Endothelial cell of umbilical vein (primary cell): Measurements from ENCODE around the gene DUT.

Experiments
- EZH2 ChIP-seq: IDR thresholded peaks from 2 replicates; pipeline ENCODE4 v1.6.1; 2012; ENCODE audit warnings: borderline replicate concordance, low read depth, mild to moderate bottlenecking, moderate library complexity, low read length, inconsistent platforms; ENCODE audit not compliant: severe bottlenecking
- FOS ChIP-seq: IDR thresholded peaks from 2 replicates; pipeline ENCODE4 v1.6.1; 2011; ENCODE audit warnings: mild to moderate bottlenecking, low read length, moderate library complexity, borderline replicate concordance; ENCODE audit not compliant: insufficient read depth
- GATA2 ChIP-seq: IDR thresholded peaks from 2 replicates; pipeline ENCODE4 v1.7.0; 2011; ENCODE audit warnings: low read depth, mild to moderate bottlenecking, moderate library complexity, mixed read lengths, low read length; ENCODE audit not compliant: insufficient read length, insufficient read depth
- JUN ChIP-seq: IDR thresholded peaks from 2 replicates; pipeline ENCODE4 v1.6.1; 2011; ENCODE audit warnings: borderline replicate concordance, low read depth; ENCODE audit not compliant: insufficient read length, insufficient read depth
- MYC ChIP-seq: IDR thresholded peaks from one replicate; pipeline ENCODE4 v1.6.1; 2011; ENCODE audit warnings: mild to moderate bottlenecking, low read depth, low read length
- POLR2A ChIP-seq: IDR thresholded peaks from 2 replicates; pipeline ENCODE4 v1.6.1; 2012; ENCODE audit warnings: low read depth, mild to moderate bottlenecking, control low read depth, low read length
- POLR2AphosphoS5 ChIP-seq: IDR thresholded peaks from 2 replicates; pipeline ENCODE4 v1.6.1; 2012; ENCODE audit warnings: low read depth, mild to moderate bottlenecking, control low read depth, low read length, moderate library complexity; ENCODE audit not compliant: insufficient read depth
- TF ChIP-seq, protein P1 (sequence below), 2 donors: IDR thresholded peaks; 1 replicate in 1 of 2; 2 replicates in 1 of 2; pipeline ENCODE4 v1.5.1; 2011; ENCODE audit warnings: low read length in 2 of 2, mild to moderate bottlenecking in 2 of 2, moderate library complexity in 2 of 2, control low read depth in 1 of 2, inconsistent platforms in 1 of 2, low read depth in 1 of 2; ENCODE audit not compliant: insufficient read depth in 1 of 2; ENCODE audit errors: extremely low read depth in 1 of 2
- TF ChIP-seq, protein P2 (sequence below): IDR thresholded peaks from 2 replicates; pipeline ENCODE4 v1.6.1; 2011; ENCODE audit not compliant: insufficient read depth, insufficient read length

DNA sequence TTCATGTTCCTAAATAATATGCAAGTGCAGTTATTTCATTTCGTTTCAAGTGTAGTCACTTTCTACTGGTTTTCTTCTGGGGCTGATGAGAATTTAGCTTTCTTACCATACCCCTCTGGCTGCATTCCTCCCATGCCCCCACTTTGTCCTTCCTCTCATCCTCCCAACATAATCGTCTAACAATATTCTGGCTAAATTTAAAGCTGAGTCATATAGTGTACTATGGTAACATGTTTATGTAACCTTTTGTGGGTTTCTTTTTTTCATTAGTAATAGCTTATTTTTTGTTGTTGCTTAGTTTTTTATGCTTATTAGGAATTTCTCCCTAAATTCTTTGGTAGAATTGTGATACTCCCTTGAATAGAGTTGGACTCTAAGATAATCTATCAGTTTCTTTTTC, 30.5 kb downstream of the DUT start:
- TF ChIP-seq, protein P1, sequence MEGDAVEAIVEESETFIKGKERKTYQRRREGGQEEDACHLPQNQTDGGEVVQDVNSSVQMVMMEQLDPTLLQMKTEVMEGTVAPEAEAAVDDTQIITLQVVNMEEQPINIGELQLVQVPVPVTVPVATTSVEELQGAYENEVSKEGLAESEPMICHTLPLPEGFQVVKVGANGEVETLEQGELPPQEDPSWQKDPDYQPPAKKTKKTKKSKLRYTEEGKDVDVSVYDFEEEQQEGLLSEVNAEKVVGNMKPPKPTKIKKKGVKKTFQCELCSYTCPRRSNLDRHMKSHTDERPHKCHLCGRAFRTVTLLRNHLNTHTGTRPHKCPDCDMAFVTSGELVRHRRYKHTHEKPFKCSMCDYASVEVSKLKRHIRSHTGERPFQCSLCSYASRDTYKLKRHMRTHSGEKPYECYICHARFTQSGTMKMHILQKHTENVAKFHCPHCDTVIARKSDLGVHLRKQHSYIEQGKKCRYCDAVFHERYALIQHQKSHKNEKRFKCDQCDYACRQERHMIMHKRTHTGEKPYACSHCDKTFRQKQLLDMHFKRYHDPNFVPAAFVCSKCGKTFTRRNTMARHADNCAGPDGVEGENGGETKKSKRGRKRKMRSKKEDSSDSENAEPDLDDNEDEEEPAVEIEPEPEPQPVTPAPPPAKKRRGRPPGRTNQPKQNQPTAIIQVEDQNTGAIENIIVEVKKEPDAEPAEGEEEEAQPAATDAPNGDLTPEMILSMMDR (IDR thresholded peaks at IDR 0.05; ENCODE audit: extremely low read depth in 1 of 2, insufficient read depth in 1 of 2, low read depth in 1 of 2, low read length in 2 of 2): no peak
- no peak for TF ChIP-seq POLR2A
- no peak for TF ChIP-seq JUN
- no peak for TF ChIP-seq POLR2AphosphoS5
- no peak for TF ChIP-seq EZH2
- no peak for TF ChIP-seq MYC
- TF ChIP-seq FOS: no peak
- TF ChIP-seq, protein P2, sequence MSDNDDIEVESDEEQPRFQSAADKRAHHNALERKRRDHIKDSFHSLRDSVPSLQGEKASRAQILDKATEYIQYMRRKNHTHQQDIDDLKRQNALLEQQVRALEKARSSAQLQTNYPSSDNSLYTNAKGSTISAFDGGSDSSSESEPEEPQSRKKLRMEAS: no peak
- no peak for TF ChIP-seq GATA2
